ENCODE measurements around the gene SIN3B.

The SIN3B gene

GRCh38 chr19:16912780-16913179, 83.6 kb downstream of the SIN3B start:
- DNase-seq (ENCODE audit: low read depth) = no peak

- DNase-seq (ENCODE audit: low read depth) = no peak
Observed at GRCh38 chr19:16914421-16914820, 85.2 kb downstream of the SIN3B start.

GRCh38 chr19:16915135-16915534, 85.9 kb downstream of the SIN3B start:
- DNase-seq (ENCODE audit: low read depth) = no peak

- DNase-seq (ENCODE audit: low read depth) = no peak
Observed at GRCh38 chr19:16915734-16916133, 86.5 kb downstream of the SIN3B start.

- DNase-seq (ENCODE audit: low read depth) = no peak
Observed at GRCh38 chr19:16917401-16917800, 88.2 kb downstream of the SIN3B start.

- DNase-seq (ENCODE audit: low read depth) = no peak
Observed at GRCh38 chr19:16919496-16919895, 90.3 kb downstream of the SIN3B start.

- peak; percentile 42 for DNase-seq (ENCODE audit: low read depth)
Observed at GRCh38 chr19:16920816-16921529, 91.8 kb downstream of the SIN3B start.

- DNase-seq (ENCODE audit: low read depth) = no peak
Observed at GRCh38 chr19:16921766-16922591, 92.8 kb downstream of the SIN3B start.

- DNase-seq (ENCODE audit: low read depth) = no peak
Observed at GRCh38 chr19:16922592-16922934, 93.4 kb downstream of the SIN3B start.

- DNase-seq (ENCODE audit: low read depth) = no peak
Observed at GRCh38 chr19:16922949-16923348, 93.8 kb downstream of the SIN3B start.

- DNase-seq (ENCODE audit: low read depth) = no peak
Observed at GRCh38 chr19:16927883-16928282, 98.7 kb downstream of the SIN3B start.

- no peak for DNase-seq (ENCODE audit: low read depth)
Observed at GRCh38 chr19:16928351-16928750, 99.2 kb downstream of the SIN3B start.

- DNase-seq (ENCODE audit: low read depth) = no peak
Observed at GRCh38 chr19:16928916-16929315, 99.7 kb downstream of the SIN3B start.

All from GM04503 (cell line).